BLaER1 treated with 17β-estradiol and CSF1 and Interleukin-3, amounts not matched to agents 10 nM and 100 nM (cell line): ENCODE data around the gene PRR5L.

Experiments
- H3K27ac ChIP-seq, 11 experiments: shearing (Covaris generic); formaldehyde crosslinking; 2 replicates each; pipeline ENCODE4 v1.8.1; 2022
- H3K27me3 ChIP-seq, 11 experiments: shearing (Covaris generic); formaldehyde crosslinking; 2 replicates each; pipeline ENCODE4 v1.8.1; 2022
- H3K36me3 ChIP-seq, 11 experiments: shearing (Covaris generic); formaldehyde crosslinking; 2 replicates each; pipeline ENCODE4 v1.8.1; 2022
- H3K4me1 ChIP-seq, 10 experiments: shearing (Covaris generic); formaldehyde crosslinking; 2 replicates each; pipeline ENCODE4 v1.8.1; 2022
- H3K4me2 ChIP-seq, 11 experiments: shearing (Covaris generic); formaldehyde crosslinking; 2 replicates each; pipeline ENCODE4 v1.8.1; 2022
- H3K4me3 ChIP-seq, 10 experiments: shearing (Covaris generic); formaldehyde crosslinking; 2 replicates each; pipeline ENCODE4 v1.8.1; 2022
- H3K9ac ChIP-seq, 11 experiments: shearing (Covaris generic); formaldehyde crosslinking; 2 replicates each; pipeline ENCODE4 v1.8.1; 2022
- H3K9me3 ChIP-seq, 11 experiments: shearing (Covaris generic); formaldehyde crosslinking; replicated peaks in 1 of 11; 2 replicates each; pipeline ENCODE4 v1.8.1; 2022
- H4K20me1 ChIP-seq, 11 experiments: shearing (Covaris generic); formaldehyde crosslinking; 2 replicates each; pipeline ENCODE4 v1.8.1; 2022
- Cebpa-rat ChIP-seq, 11 experiments: shearing (Covaris generic); IDR thresholded peaks; 2 replicates each; pipeline ENCODE4 v1.8.1; 2022

PRR5L gene

DNA sequence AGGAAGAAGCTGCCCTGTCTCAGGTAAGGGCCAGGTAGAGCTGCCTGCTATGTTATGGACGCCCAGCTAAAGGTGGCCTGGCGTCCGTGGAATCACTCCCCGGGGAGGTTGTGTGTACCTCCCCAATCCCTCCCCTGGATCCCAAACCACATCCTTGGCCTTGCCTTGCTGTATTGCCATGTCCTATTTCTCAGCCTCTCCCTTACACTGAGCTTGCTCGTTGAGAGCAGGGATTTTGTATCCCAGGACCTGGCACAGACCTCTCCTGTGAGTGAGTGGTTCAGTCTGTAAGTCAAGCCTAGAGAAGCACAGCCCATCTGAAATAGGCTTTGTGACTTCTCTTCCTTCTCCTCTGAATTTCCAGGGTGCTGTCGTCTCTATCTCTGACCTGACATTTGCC lies 160.1 kb downstream of the PRR5L start:
- peaks cover 0 to 4% (median 0%) of the 10 kb centered on the region in 11 experiments; a peak in 2 of 22 replicates for H4K20me1 ChIP-seq
- H3K9ac ChIP-seq, result peak overlapping the region; percentile 40 to 71 (median 66); a peak in 20 of 22 replicates
- no peak for TF ChIP-seq Cebpa-rat (IDR thresholded peaks at IDR 0.05)
- H3K36me3 ChIP-seq, result peaks cover 0 to 8% (median 3%) of the 10 kb centered on the region in 11 experiments; a peak in 6 of 22 replicates
- peak overlapping the region in 3 of 10 experiments; percentile 5 to 32 (median 14); a peak in 1 of 20 replicates for H3K4me3 ChIP-seq
- H3K27me3 ChIP-seq, result no peaks in the 10 kb centered on the region
- H3K4me1 ChIP-seq, result peaks cover 59 to 74% (median 72%) of the 10 kb centered on the region in 10 experiments
- no peaks in the 10 kb centered on the region for H3K9me3 ChIP-seq
- H3K4me2 ChIP-seq, result peak overlapping the region; percentile 67 to 92 (median 87)
- H3K27ac ChIP-seq, result peak overlapping the region; percentile 30 to 76 (median 70); a peak in 19 of 22 replicates

DNA sequence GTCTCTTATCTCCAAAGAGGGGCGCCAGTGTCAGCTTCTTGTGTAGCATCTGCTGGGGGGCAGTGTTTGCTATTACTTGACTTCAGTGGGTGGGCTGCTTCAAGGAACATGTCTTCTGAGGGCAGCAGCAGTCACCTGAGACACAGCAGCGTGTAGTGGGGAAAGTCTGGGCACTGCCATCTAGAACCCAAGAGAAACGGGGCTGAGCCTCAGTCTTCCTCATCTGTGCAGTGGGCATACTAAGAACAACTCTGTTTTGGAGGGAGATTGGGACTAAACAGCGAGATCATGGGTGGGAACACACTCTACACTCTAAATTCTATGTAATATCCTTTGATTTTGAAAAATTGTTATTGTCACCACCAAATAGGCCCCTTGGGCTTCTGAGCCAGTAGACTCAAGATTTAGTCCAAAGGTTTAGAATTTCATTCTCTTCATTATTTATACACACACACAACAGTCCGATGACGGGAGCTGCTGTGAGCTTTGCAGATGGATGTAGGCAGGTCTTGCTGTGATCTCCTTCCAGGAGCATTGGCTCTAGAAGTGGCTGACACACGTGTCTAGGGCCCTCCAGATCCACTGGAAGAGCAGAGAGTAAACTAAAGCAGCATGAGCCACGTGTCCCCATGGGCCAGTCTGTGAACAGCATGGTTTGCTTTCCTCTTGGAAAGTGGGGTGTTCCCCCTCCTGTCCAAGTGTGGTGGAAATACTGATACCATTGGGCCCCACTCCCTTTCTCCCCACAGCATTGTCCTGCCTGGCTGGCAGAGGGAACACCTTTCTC lies 162.2 kb downstream of the PRR5L start:
- TF ChIP-seq Cebpa-rat (IDR thresholded peaks at IDR 0.05), result no peak
- no peak overlapping the region for H3K27ac ChIP-seq
- H3K9me3 ChIP-seq, result no peaks in the 10 kb centered on the region
- H3K4me2 ChIP-seq, result peak overlapping the region in 8 of 11 experiments; percentile 2 to 35 (median 24); a peak in 6 of 22 replicates
- no peak overlapping the region for H3K4me3 ChIP-seq
- H3K4me1 ChIP-seq, result peaks cover 46 to 54% (median 51%) of the 10 kb centered on the region in 10 experiments
- H3K36me3 ChIP-seq, result peaks cover 4 to 23% (median 14%) of the 10 kb centered on the region in 11 experiments; a peak in 17 of 22 replicates
- no peak overlapping the region for H3K9ac ChIP-seq
- H4K20me1 ChIP-seq, result peaks cover 0 to 4% (median 0%) of the 10 kb centered on the region in 11 experiments; a peak in 2 of 22 replicates
- H3K27me3 ChIP-seq, result no peaks in the 10 kb centered on the region

DNA sequence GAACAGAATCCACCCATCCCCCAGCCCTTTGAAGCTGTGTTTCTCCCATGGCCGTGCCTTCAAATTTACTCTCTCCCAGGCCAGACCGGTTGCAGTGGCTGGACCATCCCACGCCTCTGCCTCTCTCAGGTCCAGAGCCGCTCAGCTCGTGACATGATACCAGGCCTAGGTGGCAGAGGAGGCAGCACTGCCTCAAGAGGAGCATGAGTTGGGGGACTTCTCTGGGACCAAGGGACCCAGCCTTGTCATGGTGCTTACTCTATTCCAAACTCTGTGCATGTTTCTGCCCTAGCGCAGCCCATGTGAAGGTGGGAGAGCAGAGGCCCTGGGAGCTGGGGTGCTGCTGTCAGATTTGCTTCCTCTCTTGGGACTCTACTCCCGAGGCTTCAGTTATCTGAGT lies 163.0 kb downstream of the PRR5L start:
- TF ChIP-seq Cebpa-rat (IDR thresholded peaks at IDR 0.05), result no peak
- H3K9ac ChIP-seq, result no peak overlapping the region; a peak in 1 of 22 replicates
- peaks cover 0 to 4% (median 0%) of the 10 kb centered on the region in 11 experiments; a peak in 2 of 22 replicates for H4K20me1 ChIP-seq
- H3K4me3 ChIP-seq, result no peak overlapping the region
- peaks cover 4 to 30% (median 16%) of the 10 kb centered on the region in 11 experiments; a peak in 17 of 22 replicates for H3K36me3 ChIP-seq
- H3K4me1 ChIP-seq, result peaks cover 40 to 47% (median 44%) of the 10 kb centered on the region in 10 experiments
- H3K4me2 ChIP-seq, result peak overlapping the region in 9 of 11 experiments; percentile 2 to 35 (median 23); a peak in 13 of 22 replicates
- H3K27ac ChIP-seq, result no peak overlapping the region
- no peaks in the 10 kb centered on the region for H3K27me3 ChIP-seq
- H3K9me3 ChIP-seq, result no peaks in the 10 kb centered on the region

DNA sequence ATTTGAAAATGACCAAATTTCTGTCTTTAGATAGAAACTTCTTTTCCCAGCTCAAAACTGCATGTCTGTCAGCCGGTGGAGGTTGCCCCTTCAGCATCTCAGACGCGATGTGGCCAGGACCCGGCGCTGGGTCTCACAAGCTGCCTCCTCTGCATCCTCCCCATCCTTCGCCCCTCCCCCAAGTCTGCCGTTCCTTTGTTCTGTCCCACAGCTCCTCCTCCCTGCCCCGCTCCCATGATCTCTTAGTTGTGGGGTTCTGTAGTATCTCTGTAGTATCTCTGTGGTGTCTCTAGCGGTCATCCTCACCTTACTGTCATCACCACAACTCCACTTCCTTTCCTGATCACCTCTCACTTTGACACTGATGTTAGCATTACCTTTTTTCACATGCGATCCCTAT lies 164.1 kb downstream of the PRR5L start:
- Histone ChIP-seq H3K4me3 (no peak overlapping the region), H3K9ac (no peak overlapping the region), H3K36me3 (peaks cover 4 to 31% (median 16%) of the 10 kb centered on the region in 11 experiments; a peak in 17 of 22 replicates), H3K4me2 (no peak overlapping the region), H3K27me3 (no peaks in the 10 kb centered on the region), H3K27ac (no peak overlapping the region), H3K4me1 (peaks cover 28 to 35% (median 32%) of the 10 kb centered on the region in 10 experiments), H3K9me3 (no peaks in the 10 kb centered on the region), H4K20me1 (peaks cover 0 to 4% (median 0%) of the 10 kb centered on the region in 11 experiments; a peak in 1 of 22 replicates)
- TF ChIP-seq Cebpa-rat (IDR thresholded peaks at IDR 0.05), result no peak

DNA sequence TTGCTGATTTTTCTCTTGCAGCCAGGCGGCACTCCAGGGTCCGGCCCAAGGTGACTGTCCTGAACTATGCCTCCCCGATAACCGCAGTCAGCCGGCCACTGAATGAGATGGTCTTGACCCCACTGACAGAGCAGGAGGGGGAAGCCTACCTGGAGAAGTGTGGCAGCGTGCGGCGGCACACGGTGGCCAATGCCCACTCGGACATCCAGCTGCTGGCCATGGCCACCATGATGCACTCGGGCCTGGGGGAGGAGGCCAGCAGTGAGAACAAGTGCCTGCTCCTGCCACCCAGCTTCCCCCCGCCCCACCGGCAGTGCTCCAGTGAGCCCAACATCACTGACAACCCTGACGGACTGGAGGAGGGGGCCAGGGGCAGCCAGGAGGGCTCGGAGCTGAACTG lies 166.2 kb downstream of the PRR5L start:
- peaks cover 4 to 48% (median 16%) of the 10 kb centered on the region in 11 experiments; a peak in 16 of 22 replicates for H3K36me3 ChIP-seq
- H4K20me1 ChIP-seq, result no peaks in the 10 kb centered on the region
- no peak overlapping the region for H3K27ac ChIP-seq
- no peak overlapping the region for H3K9ac ChIP-seq
- H3K27me3 ChIP-seq, result no peaks in the 10 kb centered on the region
- peak overlapping the region in 2 of 11 experiments; percentile 20 to 41; a peak in 2 of 22 replicates for H3K4me2 ChIP-seq
- TF ChIP-seq Cebpa-rat (IDR thresholded peaks at IDR 0.05), result no peak
- no peak overlapping the region for H3K4me3 ChIP-seq
- peaks cover 9 to 16% (median 12%) of the 10 kb centered on the region in 10 experiments; a peak in 19 of 20 replicates for H3K4me1 ChIP-seq
- H3K9me3 ChIP-seq, result no peaks in the 10 kb centered on the region

DNA sequence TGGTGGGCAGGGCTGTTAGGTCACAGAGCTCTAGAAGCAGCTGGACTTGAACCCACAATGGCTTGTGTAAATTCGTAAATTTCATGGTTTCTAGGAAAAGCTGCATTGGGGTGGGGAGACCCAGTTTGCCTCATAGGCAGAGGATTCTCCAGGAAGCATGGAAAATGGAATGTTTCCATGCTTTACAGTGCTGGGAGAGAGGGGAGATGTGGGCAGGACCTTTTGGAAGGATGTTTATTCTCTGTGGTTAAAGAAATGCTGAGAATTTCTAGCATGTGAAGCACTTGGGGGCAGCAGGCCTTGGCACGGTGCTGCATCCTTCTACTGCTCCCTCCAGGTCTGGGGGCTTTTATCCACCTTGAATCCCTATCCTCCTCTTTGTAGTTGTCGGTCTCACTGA lies 167.7 kb downstream of the PRR5L start:
- no peak overlapping the region for H3K27ac ChIP-seq
- H3K4me2 ChIP-seq, result no peak overlapping the region
- peaks cover 8 to 15% (median 9%) of the 10 kb centered on the region in 10 experiments; a peak in 19 of 20 replicates for H3K4me1 ChIP-seq
- H3K36me3 ChIP-seq, result peaks cover 4 to 40% (median 13%) of the 10 kb centered on the region in 11 experiments; a peak in 15 of 22 replicates
- no peak for TF ChIP-seq Cebpa-rat (IDR thresholded peaks at IDR 0.05)
- no peaks in the 10 kb centered on the region for H3K9me3 ChIP-seq
- H4K20me1 ChIP-seq, result no peaks in the 10 kb centered on the region
- no peak overlapping the region for H3K9ac ChIP-seq
- no peaks in the 10 kb centered on the region for H3K27me3 ChIP-seq
- no peak overlapping the region for H3K4me3 ChIP-seq

DNA sequence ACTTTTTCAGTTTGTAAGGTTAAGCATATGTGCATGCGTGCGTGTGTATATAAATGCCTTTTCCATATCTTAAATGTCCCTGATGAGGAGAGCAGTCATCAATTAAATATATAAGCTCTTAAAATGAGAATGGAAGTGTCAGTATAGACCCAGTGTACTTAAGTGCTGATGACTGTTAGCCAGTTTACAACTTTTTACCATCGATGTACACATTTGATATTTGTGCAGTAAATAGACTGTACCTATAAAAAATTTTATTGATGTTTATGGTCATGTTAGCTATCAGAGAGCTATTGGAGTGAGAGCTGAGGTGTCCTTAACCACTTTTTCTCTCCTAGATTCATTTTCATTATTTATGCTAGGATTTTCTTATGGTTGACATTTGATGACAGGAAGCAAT lies 168.6 kb downstream of the PRR5L start:
- Histone ChIP-seq H3K27me3 (no peaks in the 10 kb centered on the region), H3K9me3 (no peaks in the 10 kb centered on the region), H3K9ac (no peak overlapping the region), H3K36me3 (peaks cover 4 to 40% (median 13%) of the 10 kb centered on the region in 11 experiments; a peak in 15 of 22 replicates), H3K4me3 (no peak overlapping the region), H4K20me1 (no peaks in the 10 kb centered on the region), H3K27ac (no peak overlapping the region), H3K4me1 (peaks cover 8 to 19% (median 8%) of the 10 kb centered on the region in 10 experiments), H3K4me2 (no peak overlapping the region)
- TF ChIP-seq Cebpa-rat (IDR thresholded peaks at IDR 0.05), result no peak

DNA sequence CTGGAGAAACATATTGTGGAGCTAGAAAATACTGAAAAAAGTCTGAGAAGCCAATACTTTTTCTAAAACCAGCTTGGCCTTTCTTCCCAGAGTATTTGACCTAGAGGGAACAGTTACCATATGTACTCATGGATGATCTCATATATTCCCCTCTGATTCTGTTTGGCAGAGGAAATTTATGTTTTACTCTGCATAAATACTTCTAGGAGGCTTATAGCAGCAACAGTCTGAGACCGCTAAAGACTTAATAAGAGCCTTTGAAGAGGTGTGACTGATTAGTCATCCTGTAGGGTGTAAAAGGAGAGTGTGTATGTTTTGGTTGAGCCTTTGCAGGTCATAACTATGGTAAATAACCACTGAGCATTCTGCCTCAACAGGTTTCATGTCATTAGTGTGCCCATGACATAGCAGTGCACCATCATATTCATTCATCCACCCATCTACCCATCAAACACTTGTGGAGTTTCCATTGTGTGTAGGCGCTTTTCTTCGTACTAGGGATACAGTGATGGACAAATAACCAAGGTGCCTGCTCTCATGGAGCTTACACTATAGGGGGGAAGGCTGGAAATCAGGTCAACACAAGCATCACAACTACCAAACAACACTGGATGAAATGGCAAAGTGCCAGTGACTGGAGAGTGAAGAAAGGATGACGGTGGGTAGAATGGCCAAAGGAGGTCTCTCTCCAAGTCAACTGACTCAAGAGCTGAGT lies 169.5 kb downstream of the PRR5L start:
- no peak overlapping the region for H3K4me2 ChIP-seq
- H3K36me3 ChIP-seq, result peaks cover 4 to 40% (median 13%) of the 10 kb centered on the region in 11 experiments; a peak in 15 of 22 replicates
- H3K9ac ChIP-seq, result no peak overlapping the region
- peaks cover 11 to 25% (median 17%) of the 10 kb centered on the region in 10 experiments for H3K4me1 ChIP-seq
- no peaks in the 10 kb centered on the region for H4K20me1 ChIP-seq
- no peak overlapping the region for H3K4me3 ChIP-seq
- H3K9me3 ChIP-seq, result no peaks in the 10 kb centered on the region
- no peak for TF ChIP-seq Cebpa-rat (IDR thresholded peaks at IDR 0.05)
- no peaks in the 10 kb centered on the region for H3K27me3 ChIP-seq
- no peak overlapping the region for H3K27ac ChIP-seq

DNA sequence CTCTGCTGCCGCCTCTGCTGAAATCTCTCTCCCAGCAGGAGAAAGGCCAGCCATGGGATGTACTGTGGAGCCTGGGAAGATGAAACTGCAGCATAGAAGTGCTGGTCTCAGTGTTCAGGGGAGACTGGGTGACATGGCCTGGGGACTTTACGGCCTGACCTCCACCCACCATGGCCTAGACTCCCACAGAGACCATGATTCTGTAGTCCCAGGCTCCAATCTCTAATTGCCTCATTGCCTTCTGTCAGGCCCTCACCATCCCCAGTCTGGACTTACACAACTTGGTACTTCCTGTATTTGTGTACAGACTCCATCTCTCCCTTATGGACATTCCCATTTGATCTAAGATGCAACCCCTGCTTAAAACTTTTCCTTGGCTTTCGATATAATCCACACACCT lies 170.9 kb downstream of the PRR5L start:
- no peak overlapping the region for H3K4me3 ChIP-seq
- TF ChIP-seq Cebpa-rat (IDR thresholded peaks at IDR 0.05), result no peak
- H4K20me1 ChIP-seq, result no peaks in the 10 kb centered on the region
- no peak overlapping the region for H3K4me2 ChIP-seq
- H3K9me3 ChIP-seq, result no peaks in the 10 kb centered on the region
- peaks cover 4 to 38% (median 13%) of the 10 kb centered on the region in 11 experiments; a peak in 15 of 22 replicates for H3K36me3 ChIP-seq
- no peak overlapping the region for H3K9ac ChIP-seq
- peaks cover 11 to 26% (median 20%) of the 10 kb centered on the region in 10 experiments for H3K4me1 ChIP-seq
- no peaks in the 10 kb centered on the region for H3K27me3 ChIP-seq
- no peak overlapping the region for H3K27ac ChIP-seq
